Measurements from ENCODE around the gene HMSD.
"Not testable (repeated sequence)": the region's sequence is repeated elsewhere in the genome, so short reads cannot be mapped to it uniquely, and the experiment has no call there.

HMSD gene, protein sequence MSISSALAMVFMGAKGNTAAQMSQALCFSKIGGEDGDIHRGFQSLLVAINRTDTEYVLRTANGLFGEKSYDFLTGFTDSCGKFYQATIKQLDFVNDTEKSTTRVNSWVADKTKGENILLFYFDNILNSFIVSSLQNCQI

DNA sequence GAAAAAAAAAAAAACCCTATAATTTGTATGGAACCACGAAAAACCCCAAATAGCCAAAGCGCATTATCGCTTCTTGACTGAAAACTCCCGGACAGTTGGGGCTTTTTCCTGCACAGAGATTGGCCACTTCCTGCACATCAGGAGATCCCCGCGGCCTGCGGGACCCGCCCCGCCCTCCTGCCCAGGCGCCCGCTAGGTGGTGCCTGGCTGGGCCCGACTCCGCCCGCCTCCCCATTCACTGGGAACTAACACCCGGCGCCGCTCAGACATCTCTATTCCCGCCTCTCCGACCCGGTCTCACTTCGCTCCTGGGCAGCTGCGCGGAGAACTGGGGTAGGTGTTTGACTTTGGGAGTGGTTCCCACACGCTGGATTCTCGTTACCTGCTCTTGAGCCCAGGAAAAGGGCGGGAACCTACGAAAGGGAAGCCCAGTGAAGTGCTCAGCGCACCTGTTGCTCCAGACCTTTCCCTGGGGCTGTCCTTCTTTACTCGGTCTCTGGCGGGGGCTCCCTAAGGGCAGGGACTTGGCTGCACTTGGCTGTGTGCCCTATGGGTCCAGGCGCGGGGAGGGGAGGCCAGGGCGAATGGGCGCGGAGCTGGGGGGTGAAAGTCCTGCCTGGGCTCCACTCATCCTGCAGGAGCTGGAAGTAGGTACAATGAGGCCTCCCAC is at the start of gene HMSD:
HMSD (plus strand) TSS at position 234 of the 670 bp plus-strand sequence. CDS start 4,155 bp downstream, outside the sequence.
- peak; percentile 37 for DNase-seq (ENCODE audit: low read depth)

DNA sequence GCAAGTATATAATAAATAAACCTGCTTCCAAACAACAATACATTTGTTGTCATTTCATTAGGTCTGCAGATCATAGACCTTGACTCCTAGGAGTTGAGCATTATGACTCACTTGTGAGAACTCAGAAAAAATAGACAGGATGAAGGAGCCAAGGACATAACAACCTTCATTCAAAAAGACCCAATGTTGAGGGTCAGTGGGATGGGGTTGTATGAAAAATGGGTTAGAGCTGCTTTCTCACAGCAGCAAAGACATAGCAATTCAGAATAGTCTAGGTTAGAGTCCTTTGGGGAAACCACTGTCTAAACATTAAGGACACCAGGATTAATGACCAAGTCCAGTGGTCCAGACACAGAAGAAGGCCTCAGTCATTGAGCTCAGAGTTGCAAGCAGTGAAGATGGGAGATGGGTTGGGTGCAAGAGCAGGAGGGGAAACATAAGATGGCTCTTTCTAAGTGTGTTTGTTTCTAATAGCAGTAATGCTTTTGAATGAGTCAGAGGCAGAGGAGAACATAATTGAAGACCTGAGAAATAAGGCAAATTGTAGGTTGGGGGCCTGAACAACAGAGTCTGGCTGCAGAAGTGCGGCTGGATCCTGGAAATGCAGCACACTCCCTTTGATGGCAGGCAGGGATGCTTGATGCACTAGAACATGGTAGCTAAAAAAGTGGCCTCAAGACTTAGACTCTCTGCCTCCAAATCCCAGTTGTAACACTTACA is 45.1 kb upstream of the HMSD start:
- DNase-seq (ENCODE audit: low read depth): no peak

DNA sequence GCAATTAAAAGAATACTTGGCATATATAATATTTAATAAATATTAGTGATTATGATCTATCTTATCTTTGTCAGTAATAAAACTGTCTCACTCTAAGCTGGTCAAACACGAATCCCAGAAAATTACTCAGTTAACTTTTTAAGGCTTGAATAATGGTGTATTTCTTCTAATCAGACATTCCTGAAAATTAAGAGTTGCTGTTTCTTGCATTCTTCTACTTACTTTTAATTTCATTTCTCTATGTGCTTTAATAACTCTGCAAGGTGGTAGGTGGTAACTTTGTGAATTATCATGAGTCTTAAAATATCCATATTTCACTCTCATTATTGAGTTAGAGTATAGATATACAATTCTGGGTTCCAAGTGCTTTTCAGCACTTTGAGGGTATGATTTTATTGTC is 44.4 kb upstream of the HMSD start:
- DNase-seq (ENCODE audit: low read depth): no peak

DNA sequence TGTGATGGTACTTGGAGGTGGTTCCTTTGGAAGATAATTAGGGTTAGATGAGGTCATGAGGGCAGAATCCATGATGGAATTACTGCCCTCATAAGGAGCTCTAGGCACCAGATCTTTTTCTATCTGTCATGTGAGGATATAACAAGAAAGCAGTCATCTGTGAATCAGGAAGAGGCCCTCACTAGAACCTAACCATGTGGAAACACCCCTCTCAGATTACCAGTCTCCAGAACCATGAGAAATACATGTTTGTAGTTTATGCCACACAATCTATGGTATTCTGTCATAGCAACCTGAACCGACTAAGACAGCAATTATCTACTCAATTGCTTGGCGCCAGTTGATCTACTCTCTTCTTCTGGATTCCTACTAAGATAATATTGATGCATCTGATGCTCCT is 43.7 kb upstream of the HMSD start:
- no peak for DNase-seq (ENCODE audit: low read depth)

GRCh38 chr18:63906056-63906455 is 43.0 kb upstream of the HMSD start:
- no peak for DNase-seq (ENCODE audit: low read depth)

DNA sequence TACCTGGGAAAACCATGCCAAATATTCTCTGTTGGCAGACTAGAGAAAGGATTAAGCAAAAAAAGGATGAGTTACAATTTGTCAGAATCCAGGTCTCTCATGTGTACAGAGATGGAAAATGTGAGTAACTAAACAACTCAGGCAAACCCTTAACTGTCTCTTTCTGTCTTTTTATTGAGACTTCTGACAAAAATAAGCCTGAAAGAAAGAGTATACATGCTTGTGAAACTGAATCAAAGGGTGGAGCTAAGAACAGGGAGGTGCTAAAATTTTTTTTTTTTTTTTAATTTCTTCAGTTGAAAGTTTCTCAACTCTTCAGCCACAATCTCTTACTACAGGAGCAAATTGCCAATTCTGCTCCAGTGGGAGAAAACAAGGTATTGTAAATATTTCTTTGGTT is 41.4 kb upstream of the HMSD start, which contains the start of gene SERPINB10:
SERPINB10 (plus strand) TSS at position 295 of the 400 bp plus-strand sequence. CDS start 7,553 bp downstream, outside the sequence.
- no peak for DNase-seq (ENCODE audit: low read depth)

DNA sequence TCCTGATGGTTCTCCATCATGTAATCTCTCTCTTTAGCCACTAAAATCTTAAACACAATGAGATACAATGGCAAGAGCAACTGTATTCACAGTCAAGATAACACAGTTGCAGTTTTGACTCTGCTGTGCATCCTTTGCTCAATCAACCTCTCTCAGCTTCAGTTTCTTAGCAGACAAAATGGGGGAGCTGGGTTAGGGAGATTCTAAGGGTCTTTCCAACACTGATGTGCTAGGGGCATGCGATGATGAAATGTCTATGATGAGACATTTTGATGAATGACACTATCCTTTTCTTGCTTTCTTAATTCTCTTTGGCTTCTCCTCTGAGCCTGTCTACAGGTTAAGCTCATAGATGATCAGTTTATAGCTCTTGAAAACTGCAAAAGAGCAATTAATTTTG is 40.2 kb upstream of the HMSD start:
- DNase-seq (ENCODE audit: low read depth): no peak

GRCh38 chr18:63909870-63910269 is 39.2 kb upstream of the HMSD start:
- no peak for DNase-seq (ENCODE audit: low read depth)

GRCh38 chr18:63917817-63918216 is 31.3 kb upstream of the HMSD start:
- DNase-seq (ENCODE audit: low read depth): no peak

GRCh38 chr18:63922049-63922448 is 27.1 kb upstream of the HMSD start:
- no peak for DNase-seq (ENCODE audit: low read depth)

GRCh38 chr18:63924551-63924950 is 24.6 kb upstream of the HMSD start:
- DNase-seq (ENCODE audit: low read depth): peak; percentile 20

- no peak for DNase-seq (ENCODE audit: low read depth)
These were observed 20.8 kb upstream of the HMSD start for GRCh38 chr18:63928331-63928730.

DNA sequence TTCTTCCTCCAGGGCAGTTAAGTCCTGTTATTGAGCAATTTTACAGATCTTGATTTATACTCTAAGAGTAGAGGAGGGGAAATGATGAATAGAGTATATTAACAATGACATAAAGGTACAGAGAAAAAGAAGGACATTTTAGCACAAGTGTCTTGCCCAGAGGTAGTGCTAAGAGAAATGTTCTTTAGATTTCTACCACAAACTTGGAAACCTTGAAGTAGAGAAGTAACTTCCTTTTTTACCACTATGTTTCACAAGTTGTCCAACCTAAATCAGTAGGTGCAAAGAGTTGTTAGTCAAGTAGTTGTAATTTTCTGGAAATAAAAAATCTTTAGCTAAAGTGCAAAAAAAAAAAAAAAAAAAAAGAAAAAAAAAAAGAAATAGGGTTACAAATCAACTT is 19.7 kb upstream of the HMSD start:
- not testable (repeated sequence) for DNase-seq (ENCODE audit: low read depth)

DNA sequence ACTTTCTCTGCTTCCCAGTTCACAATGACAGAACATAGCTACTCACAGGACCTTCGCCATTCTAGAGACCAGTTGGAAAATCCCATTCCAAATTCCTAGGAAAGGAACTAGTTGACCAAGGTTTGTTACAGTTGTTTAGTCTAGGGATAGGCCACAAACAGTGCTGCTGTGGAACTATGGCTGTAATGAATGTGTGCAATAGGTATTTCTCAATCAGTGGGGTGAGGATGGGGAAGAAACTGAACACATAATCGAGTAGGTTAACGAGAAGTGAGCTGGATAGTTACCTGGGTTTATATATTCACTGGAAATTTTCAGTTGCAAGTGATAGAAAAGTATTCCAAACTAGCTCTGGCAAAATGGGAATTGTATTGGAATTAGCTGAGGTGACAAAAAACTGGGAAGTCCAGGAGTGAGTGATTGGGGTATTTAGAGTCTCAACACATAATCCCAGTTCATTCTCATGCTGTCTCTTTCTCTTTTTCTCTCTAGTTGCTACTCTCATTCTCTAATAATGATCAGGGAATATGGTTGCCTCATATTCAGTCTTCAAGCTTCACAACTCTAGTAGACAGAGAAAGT is 18.2 kb upstream of the HMSD start:
- DNase-seq (ENCODE audit: low read depth): no peak

DNA sequence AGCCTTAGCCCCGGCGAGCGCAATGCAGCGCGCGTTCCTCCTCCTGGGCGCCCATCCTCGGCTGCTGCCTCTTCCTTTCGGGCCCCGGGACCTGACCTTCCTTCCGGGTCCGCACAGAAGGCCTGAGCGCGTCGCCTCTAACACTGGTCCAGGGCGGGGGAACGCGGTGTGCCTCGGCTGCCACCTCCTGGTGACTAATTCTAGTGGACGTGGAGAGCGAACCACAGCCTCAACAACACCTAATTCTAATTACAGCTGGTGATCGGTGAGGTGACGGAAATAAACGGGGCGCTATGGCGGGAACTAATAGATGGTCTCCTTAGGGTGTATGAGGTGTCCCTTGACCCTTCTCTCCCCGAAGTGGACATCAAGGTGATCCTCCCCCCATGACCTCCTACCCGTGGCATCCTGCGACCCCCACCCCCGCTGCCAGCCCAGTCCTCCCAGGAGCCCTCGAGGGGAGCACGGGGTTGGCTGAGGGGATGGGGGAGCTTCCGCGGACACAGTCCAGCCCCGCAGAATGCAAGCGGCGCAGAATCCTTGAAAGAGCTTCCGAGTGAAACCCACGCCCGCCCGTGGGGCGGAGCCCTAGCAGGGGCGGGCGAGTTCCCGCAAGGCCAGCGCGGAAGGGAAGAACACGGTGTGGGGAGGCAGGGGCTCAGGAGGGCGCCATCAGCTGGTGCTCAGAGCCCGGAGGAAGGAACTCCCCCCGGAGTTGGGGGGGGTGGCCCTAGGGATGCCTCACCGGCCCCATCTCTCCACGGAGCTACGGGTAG is 12.8 kb upstream of the HMSD start:
- peak; percentile 52 for DNase-seq (ENCODE audit: low read depth)

DNA sequence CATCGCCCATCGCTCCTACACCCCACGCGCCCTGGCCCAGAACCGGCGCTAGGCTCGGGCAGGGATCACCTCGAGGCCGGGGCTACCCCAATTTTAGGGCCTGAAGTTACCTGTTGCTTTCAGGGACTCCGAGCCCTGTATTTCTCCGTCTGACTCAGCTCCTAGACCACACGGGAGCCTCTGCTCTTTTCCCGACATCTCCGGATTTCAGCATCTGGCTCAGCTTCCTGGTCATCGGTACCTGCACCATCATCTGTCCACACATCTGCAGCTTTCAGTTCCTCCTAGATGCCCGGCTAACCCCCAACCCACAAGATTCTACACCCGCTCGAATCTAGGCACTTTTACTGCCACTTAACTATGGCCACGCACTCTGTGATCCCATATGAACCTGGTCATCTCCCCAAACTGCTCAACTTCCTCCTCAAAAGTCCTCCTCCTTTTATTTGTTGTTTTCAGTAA is 12.1 kb upstream of the HMSD start:
- DNase-seq (ENCODE audit: low read depth): no peak

- no peak for DNase-seq (ENCODE audit: low read depth)
These were observed 9.1 kb upstream of the HMSD start for GRCh38 chr18:63940008-63940407.

DNA sequence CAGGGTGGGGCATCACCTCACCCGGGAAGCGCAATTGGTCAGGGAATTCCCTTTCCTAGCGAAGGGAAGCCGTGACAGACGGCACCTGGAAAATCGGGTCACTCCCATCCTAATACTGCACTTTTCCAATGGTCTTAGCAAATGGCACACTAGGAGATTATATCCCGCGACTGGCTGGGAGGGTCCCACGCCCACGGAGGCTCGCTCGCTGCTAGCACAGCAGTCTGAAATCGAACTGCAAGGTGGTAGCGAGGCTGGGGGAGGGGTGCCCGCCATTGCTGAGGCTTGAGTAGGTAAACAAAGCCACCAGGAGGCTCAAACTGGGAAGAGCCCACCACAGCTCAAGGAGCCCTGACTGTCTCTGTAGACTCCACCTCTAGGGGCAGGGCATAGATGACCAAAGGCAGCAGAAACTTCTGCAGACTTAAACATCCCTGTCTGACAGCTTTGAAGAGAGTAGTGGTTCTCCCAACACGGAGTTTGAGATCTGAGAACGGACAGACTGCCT is 8.5 kb upstream of the HMSD start:
- not testable (repeated sequence) for DNase-seq (ENCODE audit: low read depth)

DNA sequence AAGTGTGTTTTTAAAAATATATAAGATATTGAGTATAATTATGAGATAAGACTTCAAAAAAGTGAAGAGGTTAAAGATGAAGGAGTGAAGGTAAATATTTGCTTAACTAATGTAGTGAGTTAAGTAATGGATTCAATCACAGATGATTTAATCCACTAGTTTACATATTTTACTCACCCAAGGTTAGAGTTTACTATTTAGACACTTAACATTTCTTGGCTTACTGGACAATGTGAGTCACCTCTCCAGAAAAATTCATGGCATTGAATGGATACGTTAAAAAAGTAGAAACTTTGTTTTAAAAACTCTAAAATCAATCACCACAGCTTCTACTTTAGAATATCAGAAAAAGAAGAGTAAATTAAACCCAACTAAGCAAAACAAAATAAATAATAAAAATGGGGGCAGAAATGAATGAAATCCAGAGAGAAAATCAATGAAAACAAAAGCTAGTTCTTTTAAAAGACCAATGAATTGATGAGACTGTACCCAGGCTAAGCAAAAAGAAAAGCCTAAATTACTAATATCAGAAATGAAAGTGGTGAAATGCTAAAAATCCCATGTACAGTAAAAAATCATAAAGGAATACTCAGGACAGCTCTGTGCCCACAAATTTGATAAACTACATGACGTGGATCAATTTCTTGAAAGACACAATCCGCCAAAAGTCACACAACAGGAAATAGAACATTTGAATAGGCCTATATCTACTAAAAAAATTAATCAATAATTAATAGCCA is 1.9 kb upstream of the HMSD start:
- DNase-seq (ENCODE audit: low read depth): no peak

GRCh38 chr18:63951302-63951705 is 2.2 kb downstream of the HMSD start:
- peak; percentile 57 for DNase-seq (ENCODE audit: low read depth)

DNA sequence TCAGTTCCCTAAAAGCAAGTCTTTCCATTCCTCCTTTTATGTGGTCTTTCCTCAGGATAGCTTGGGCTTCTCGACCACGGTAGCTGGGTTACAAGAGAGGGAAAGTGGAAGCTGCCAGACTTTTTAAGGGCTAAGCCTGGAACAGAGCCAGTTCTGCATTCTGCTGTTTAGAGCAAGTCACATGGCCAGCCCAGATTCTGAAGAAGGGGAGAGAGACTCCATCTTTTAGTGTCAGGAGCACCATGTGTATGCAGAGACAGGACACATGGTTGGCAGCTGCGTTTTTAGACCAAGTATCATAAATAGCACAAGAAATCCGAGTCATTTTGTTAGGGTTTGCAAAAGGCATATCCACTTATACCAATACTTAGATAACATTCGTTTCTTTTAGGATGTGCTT is 4.7 kb downstream of the HMSD start:
- DNase-seq (ENCODE audit: low read depth): no peak

All from iris pigment epithelial cell (primary cell).